ENCODE results near the gene COBL.

DNA sequence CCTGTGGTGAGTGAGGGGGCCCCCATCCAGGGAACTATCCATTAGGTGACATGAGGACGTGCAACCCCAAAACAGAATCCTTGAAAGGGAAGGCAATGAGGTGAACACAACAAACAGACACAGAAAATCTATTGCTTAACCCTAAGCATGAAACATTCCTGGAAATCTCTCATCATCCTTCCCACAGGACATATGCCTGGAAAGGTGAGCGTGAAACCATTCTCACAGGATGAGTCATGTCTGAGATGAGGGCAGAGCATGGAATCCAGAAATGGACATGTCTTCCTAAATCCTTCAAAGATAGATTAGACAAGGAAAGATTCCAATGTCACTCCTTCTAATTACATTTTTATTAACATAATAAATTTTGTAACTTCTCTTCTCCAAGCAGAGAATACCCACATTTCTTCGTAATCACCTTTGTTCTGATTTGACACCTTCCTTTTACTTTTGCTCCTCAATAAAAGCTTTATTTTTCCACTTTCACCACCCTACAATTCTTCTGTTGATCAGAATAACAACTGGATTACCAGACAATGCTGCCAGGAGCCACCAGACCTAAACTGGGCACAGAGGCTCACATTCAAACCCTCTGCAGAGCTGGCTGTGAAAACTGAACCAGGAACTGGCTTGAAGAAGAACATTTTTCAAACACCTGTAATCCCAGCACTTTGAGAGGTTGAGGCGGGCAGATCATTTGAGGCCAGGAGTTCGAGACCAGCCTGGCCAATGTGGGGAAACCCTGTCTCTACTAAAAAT is 67.2 kb downstream of the COBL start:
- TF ChIP-seq, protein P1, sequence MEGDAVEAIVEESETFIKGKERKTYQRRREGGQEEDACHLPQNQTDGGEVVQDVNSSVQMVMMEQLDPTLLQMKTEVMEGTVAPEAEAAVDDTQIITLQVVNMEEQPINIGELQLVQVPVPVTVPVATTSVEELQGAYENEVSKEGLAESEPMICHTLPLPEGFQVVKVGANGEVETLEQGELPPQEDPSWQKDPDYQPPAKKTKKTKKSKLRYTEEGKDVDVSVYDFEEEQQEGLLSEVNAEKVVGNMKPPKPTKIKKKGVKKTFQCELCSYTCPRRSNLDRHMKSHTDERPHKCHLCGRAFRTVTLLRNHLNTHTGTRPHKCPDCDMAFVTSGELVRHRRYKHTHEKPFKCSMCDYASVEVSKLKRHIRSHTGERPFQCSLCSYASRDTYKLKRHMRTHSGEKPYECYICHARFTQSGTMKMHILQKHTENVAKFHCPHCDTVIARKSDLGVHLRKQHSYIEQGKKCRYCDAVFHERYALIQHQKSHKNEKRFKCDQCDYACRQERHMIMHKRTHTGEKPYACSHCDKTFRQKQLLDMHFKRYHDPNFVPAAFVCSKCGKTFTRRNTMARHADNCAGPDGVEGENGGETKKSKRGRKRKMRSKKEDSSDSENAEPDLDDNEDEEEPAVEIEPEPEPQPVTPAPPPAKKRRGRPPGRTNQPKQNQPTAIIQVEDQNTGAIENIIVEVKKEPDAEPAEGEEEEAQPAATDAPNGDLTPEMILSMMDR (IDR thresholded peaks at IDR 0.05; ENCODE audit: low read depth, low read length, poor library complexity, severe bottlenecking): no peak
- TF ChIP-seq EZH2phosphoT487 (IDR thresholded peaks at IDR 0.05; ENCODE audit: borderline replicate concordance, low read length): no peak
